Measurements from ENCODE around the gene CYP4F8.
"Not testable (repeated sequence)": the region's sequence is repeated elsewhere in the genome, so short reads cannot be mapped to it uniquely, and the experiment has no call there.

The CYP4F8 gene

DNA sequence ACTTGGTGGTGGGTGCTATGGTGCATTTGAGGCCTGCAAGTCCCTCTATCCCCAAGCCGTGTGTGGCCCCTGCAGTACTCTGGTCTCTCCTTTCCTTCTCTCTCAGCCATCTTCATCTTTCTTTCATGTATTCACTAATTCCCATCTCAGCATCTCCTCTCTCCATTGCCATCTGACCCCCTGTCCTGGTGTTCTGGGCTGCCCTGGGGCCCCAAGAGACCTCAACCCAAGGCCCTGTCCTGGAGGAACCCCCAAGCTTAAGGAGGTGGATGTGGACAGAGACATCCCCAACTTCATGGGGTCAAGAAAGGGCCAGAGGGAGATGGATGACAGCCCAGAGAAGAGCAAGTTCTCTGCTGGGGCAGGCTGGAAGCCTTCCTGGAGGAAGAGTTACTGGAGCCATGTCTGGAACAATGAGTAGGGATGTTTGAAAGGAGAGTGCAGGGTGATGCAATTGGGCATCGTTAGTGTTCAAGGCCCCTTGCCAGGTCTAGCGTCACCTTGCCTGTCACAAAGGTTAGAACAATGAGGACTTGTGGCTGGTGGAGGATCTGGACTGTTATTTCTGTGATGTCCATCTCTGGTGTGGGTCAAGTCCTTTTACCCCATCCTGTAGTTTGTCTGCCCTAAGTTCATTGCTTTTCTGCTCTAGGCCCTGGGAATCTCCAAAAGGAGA lies 29.2 kb downstream of the CYP4F8 start:
- no peak for DNase-seq (ENCODE audit: low spot score)

DNA sequence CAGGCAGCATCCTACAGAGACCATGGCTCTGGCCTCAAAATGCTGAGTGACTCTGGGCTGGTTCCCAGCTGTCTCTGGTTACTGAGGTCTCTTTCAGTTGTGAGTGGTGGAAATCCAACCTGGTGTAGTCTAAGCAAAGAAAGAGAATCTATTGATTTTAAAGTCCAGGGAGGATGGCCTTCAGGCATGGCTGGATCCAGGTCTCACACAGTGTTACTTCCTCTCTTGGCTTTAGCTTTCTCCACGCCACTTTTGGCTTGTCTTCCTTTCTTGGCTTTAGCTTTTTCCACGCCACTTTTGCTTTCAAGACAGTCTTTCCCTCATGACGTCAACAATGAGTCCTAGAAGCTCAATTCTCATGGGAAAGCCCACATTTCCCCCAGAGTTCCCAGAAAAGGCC lies 29.8 kb downstream of the CYP4F8 start:
- no peak for DNase-seq (ENCODE audit: low spot score)

GRCh38 chr19:15649526-15649925 lies 34.5 kb downstream of the CYP4F8 start:
- DNase-seq (ENCODE audit: low spot score): no peak

DNA sequence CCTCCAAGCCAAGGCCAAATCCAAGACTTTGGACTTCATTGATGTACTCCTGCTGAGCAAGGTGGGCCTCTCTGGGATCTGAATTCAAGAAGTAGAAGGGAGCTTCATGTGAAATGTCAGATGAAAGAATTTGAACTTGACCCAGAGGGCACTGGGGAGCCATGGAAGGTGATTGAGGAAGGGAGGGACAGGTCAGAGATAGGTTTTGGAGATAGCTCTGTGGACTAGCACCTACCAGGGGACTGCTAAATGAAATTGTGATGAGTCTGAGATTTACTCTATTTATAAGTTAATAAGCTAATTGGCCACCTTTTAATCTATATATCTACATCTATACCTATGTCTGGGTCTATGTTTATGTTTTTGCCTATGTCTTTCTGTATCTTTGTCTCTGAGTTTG lies 35.1 kb downstream of the CYP4F8 start:
- DNase-seq (ENCODE audit: low spot score): not testable (repeated sequence)

DNA sequence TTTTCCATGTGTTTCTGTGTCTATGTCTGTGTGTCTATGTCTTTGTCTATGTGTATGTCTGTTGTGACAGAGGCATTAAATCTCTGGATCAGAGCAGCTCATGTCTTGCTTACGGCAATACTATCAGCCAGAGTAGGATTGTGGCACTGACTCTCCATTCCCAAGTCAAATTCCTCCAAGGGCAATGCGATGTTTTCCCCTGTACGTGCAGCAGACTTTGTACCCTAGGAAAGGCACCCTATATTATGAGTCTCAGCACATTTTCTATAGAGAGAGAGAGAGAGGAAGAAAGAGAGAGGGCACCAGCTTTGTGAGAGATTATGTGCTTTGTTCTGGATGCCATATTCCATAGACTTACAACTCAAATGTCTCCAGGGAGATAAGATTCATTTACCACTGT lies 36.8 kb downstream of the CYP4F8 start:
- no peak for DNase-seq (ENCODE audit: low spot score)

DNA sequence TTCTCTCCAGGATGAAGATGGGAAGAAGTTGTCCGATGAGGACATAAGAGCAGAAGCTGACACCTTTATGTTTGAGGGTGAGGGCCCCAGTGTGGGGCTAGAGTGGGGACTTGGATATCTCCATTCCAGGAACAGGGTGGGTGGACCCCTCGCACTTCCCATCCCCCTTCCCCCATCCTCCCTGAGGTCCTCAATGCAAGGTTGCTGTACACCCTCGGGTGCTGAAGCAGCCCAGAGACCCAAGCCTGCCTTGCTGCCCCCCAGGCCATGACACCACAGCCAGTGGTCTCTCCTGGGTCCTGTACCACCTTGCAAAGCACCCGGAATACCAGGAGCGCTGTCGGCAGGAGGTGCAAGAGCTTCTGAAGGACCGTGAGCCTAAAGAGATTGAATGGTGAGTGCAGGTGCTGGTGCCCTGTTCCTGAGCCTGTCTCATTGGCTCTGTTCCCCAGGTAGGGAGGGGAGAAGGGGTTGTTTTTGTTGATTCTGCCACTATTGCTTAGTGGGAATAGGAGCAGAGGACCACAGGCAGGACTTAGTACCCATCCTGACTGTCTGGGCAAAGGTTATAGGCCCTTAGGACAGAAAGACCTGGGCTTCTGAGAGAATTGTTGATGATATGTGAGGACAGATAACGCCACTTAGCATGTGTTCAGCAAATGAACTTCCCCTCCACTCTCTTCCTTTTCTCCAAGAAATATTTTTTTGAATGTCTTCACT lies 37.7 kb downstream of the CYP4F8 start:
- no peak for DNase-seq (ENCODE audit: low spot score)

GRCh38 chr19:15656467-15656866 lies 41.4 kb downstream of the CYP4F8 start:
- no peak for DNase-seq (ENCODE audit: low spot score)

DNA sequence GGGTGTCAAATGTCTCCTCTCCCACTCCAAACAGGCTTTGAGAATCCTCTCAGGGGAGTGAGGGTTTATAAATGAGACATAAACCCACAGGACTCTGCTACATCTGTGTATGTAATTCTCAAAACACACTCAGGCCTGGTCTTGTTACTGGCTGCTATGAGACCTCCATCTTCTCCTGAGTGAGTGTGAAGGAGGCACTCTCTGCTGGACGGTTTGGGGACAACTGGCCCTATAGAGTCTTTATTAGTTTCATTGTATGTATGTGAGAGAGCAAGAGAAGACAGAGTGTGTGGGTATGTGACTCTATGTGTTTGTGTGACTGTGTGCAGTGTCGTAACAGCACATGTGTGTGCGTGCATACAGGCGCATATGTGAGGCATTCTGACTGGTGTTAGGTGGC lies 48.2 kb downstream of the CYP4F8 start:
- no peak for DNase-seq (ENCODE audit: low spot score)

DNA sequence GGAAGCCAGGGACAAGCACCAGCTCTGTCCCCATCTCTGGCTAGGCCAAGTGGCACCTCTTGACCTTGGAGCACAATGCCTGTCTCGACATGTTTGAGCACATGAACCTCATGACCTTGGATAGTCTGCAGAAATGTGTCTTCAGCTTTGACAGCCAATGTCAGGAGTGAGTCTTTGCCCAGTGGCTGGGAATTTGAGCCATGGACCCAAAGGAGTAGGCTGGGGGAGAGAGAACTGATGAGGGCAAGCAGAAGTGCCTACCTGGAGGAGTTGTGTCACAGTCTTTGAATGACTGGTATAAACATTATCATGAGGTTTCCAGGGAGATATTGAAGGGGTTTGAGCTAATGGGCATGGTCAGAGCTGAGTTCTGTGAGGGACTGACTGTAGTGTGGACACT lies 51.2 kb downstream of the CYP4F8 start:
- no peak for DNase-seq (ENCODE audit: low spot score)

- no peak for DNase-seq (ENCODE audit: low spot score)
Observed at GRCh38 chr19:15666883-15667282, 51.9 kb downstream of the CYP4F8 start.

GRCh38 chr19:15669440-15669839 lies 54.4 kb downstream of the CYP4F8 start:
- DNase-seq (ENCODE audit: low spot score): no peak

DNA sequence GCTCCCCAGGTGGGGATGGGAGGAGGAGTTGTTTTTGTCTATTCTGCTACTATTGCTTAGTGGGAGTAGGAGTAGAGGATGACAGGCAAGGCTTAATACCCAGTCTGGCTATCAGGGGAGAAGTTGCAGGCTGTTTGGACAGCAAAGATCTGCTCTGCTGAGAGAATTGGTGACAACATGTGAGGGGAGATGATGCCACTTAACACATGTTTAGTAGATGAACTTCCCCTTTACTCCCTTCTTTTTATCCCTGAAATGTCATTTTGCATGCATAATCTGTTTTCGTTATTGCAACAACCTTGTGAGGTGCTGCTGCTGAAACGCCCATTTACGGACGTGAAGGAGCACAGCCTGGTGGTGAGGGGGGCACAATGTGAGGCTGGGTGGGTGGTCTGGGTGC lies 54.9 kb downstream of the CYP4F8 start:
- DNase-seq (ENCODE audit: low spot score): no peak

DNA sequence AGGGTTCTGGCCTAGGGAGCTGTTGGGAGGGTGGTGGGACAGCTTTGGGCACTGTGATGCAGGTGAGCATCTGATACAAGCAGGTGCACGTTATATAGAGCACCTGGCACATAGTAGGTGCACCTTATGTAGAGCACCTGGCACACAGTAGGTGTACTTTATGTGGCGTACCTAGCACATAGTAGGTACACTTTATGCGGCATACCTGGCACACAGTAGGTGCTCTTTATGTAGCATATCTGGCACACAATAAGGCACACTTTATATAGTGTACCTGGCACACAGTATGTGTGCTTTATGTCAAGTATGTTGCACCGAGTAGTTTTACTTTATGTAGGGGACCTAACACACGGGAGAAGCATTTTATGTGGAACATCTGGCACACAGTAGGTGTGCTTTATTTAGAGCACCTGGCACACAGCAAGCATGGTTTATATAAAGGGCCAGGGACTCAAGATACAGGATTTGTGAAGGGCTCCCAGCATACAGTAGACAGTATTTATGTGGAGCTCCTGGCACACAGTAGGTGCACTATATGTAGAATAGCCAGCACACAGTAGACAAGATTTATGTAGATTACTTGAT lies 56.3 kb downstream of the CYP4F8 start:
- no peak for DNase-seq (ENCODE audit: low spot score)

GRCh38 chr19:15671891-15672579 lies 57.0 kb downstream of the CYP4F8 start:
- no peak for DNase-seq (ENCODE audit: low spot score)

DNA sequence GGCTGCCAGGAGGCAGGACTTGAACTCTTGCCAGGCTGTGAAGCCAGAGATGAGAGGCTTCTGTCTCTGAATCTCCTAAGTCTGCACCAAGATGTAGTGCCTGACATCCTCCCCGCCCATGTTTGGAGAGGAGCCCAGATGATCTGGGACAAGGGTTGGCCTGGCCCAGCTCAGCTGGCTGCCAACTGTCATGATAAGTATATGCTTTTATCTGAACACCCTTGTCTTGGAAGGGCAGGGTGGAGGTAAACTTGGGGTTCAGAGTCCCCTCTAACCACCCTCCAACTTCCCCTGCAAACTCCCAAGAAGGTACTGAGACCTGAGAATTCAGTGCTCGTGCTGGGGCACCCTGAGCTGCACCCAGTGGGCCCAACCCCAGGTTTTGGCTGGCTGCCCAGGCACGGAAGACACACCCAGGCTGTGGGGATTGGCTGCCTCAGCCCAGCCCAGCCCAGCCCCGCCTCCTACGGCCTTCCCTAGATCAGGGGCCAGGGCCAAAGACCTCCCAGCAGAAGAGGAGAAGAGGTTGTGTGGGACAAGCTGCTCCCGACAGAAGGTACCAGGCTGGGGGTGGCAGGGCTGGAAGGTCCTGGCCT lies 57.7 kb downstream of the CYP4F8 start, which contains the start of gene CYP4F12:
CYP4F12 (plus strand) TSS at position 508 of the 596 bp plus-strand sequence. CDS start 443 bp downstream, outside the sequence.
- no peak for DNase-seq (ENCODE audit: low spot score)

- no peak for DNase-seq (ENCODE audit: low spot score)
Observed at GRCh38 chr19:15673176-15673654, 58.2 kb downstream of the CYP4F8 start.

DNA sequence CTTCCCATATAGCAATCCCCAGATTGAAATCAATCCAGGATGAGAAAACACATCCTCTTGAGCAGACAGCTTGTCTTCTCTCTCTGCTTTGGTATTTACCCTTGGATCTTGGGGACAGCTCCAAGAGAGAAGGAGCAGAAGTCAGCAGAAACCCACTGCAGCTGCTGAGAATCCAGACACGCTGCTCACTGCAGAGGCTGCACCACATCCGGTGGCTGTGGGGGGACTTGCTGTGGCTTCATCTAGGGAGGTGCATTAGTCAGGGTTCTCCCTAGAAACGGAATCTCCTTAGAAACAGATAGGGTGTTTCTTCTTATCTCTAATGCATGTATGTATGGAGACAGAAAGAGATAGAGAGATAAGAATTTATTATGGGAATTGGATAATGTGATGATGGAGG lies 60.5 kb downstream of the CYP4F8 start:
- DNase-seq (ENCODE audit: low spot score): no peak

DNA sequence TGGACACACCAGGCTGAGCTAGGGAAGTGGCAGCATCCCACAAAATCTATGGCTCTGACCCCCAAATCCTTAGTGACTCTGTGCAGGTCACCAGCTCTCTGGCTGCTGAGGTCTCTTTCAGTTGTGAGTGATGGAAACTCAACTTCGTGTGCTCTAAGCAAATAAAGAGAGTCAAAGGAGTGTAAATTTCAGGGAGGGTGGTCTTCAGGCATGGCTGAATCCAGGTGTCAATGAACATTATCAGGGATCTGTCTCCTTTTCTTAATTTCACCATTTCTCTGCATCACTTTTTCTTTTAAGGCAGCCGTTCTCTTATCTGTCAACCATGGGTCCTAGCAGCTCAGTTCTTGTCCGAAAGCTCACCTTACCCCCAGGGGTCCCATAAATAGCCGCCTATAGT lies 64.1 kb downstream of the CYP4F8 start:
- DNase-seq (ENCODE audit: low spot score): no peak

DNA sequence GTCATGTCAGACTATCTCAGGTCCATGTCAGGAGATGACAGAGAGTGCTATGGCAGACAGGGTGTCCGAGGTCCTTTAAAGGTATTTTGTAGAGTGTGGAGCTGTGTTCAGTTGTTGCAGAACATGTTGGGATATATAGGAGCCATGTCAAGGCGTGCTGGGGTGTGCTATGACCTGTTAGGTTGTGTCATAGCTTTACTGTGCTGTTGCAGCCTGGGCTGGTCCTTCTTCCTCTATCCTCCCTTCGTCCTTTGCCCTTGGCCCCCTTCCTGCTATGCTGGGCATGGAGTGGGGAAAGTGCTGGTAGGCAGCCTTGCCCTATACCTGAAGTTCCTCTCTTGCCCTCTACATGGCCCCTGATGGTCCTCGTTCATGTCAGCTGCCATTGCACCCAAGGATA lies 64.8 kb downstream of the CYP4F8 start:
- DNase-seq (ENCODE audit: low spot score): not testable (repeated sequence)
